Endodermal cell (in vitro differentiated cells): ENCODE measurements around the gene NR6A1. TPM values are rescaled to one million over a fixed set of nuclear protein-coding genes. Genes with fewer than 3 reads are reported as not detected.

Experiments used
- DNase-seq: peaks from one replicate; pipeline ENCODE4 v3.0.0-alpha.2; 2017
- H3K27ac ChIP-seq: 2 replicates; pipeline ENCODE4 v1.5.1; 2013; ENCODE audit warnings: mild to moderate bottlenecking, low read depth, low read length, moderate library complexity
- H3K27me3 ChIP-seq: 2 replicates; pipeline ENCODE4 v1.6.1; 2013; ENCODE audit warnings: mild to moderate bottlenecking, low read length, moderate library complexity; ENCODE audit not compliant: insufficient read depth, control insufficient read depth, poor library complexity, severe bottlenecking
- H3K36me3 ChIP-seq: 2 replicates; pipeline ENCODE4 v1.7.0; 2013; ENCODE audit warnings: mild to moderate bottlenecking, low read length, moderate library complexity; ENCODE audit not compliant: control insufficient read depth, insufficient read depth
- H3K4me1 ChIP-seq: one replicate; pipeline ENCODE4 v1.7.0; 2013; ENCODE audit warnings: low read length; ENCODE audit not compliant: control insufficient read depth, insufficient read depth
- H3K4me3 ChIP-seq: 2 replicates; pipeline ENCODE4 v1.5.1; 2013; ENCODE audit warnings: mild to moderate bottlenecking, low read length, moderate library complexity
- H3K9ac ChIP-seq: 2 replicates; pipeline ENCODE4 v1.6.1; 2013; ENCODE audit warnings: mild to moderate bottlenecking, low read length, moderate library complexity; ENCODE audit not compliant: poor library complexity, severe bottlenecking; ENCODE audit errors: extremely low read depth
- H3K9me3 ChIP-seq: 2 replicates; pipeline ENCODE4 v1.6.1; 2013; ENCODE audit warnings: mild to moderate bottlenecking, low read length, moderate library complexity; ENCODE audit not compliant: control insufficient read depth
- H3K27ac Mint-ChIP-seq: 2 replicates; pipeline ENCODE4 v1.8.0; 2020; ENCODE audit warnings: mixed read lengths
- H3K27me3 Mint-ChIP-seq: 2 replicates; pipeline ENCODE4 v1.8.0; 2021; ENCODE audit warnings: mild to moderate bottlenecking, mixed read lengths; ENCODE audit not compliant: insufficient read depth
- H3K36me3 Mint-ChIP-seq: 2 replicates; pipeline ENCODE4 v1.8.0; 2020; ENCODE audit warnings: low read depth, mixed read lengths
- H3K4me1 Mint-ChIP-seq: 2 replicates; pipeline ENCODE4 v1.8.0; 2020; ENCODE audit warnings: mixed read lengths
- H3K4me3 Mint-ChIP-seq: 2 replicates; pipeline ENCODE4 v1.8.0; 2020; ENCODE audit warnings: mild to moderate bottlenecking, moderate library complexity, mixed read lengths
- H3K9me3 Mint-ChIP-seq: 2 replicates; pipeline ENCODE4 v1.8.0; 2020; ENCODE audit warnings: mild to moderate bottlenecking, mixed read lengths
- CTCF ChIP-seq: fragments of 200-600 bp; sonication (generic); conservative IDR thresholded peaks from 2 replicates; pipeline ENCODE4 v1.5.0; 2021; ENCODE audit warnings: antibody characterized with exemption, mild to moderate bottlenecking
- whole genome bisulfite sequencing, 2 experiments: methylation state at CpG; one replicate each; pipeline versions ENCODE4 v1.1.5 to v1.1.7; 2013; ENCODE audit warnings: missing lambda C conversion rate in 2 of 2, mixed read lengths in 1 of 2; ENCODE audit not compliant: insufficient coverage in 1 of 2, insufficient read length in 1 of 2; 5-methylcytosine and 5-hydroxymethylcytosine counted together
- total RNA-seq, 2 donors: library from RNA; stranded (reverse); fragmentation: NEBNext Ultra II Directional in 1 of 2; extraction: Animal tissue kit (Norgen Biotek cat#: 25700) in 1 of 2; gene quantifications; 2 replicates in 1 of 2; 3 replicates in 1 of 2; pipeline ENCODE4 v1.2.1, GENCODE V29; 2021

NR6A1 gene
- total RNA-seq, 2 donors from 2014 or later = 168 to 206 TPM

DNA sequence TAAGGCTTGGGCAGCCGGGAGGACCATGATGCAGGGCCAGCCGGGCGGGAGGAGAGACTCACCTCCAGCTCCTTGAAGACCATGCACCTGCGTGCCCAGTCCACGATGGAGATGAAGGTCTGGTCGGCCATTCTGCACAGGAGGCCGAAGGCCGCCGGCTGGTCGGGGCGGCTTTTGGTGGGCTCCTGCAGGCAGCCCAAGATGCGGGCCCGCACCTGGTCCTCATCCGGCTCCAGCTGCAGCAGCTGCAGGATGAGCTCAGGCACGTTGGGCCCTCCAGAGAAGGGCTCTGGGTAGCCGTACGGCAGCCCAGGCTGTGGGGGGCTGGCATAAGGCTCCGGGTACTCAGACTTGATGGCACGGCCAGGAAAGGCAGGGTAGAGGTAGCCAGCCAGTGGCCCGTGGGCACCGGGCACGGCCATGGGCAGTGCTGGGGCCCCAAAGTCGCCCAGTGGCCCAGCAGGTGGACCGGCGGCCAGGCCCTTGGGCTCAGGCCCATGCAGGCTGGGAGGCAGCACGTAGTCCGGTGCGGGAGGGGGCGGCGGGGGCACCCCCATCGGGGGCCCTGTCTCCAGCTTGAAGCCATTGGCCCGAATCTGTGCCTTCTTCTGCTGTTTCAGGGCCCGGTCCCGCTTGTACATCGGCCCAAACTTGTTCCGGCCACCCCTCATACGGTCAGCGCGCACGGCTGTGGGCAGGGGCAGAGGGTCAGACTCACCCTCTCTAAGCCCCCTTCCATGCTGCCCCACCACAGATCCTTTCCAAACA is 270.9 kb downstream of the NR6A1 start:
- H3K36me3 ChIP-seq = no peaks in the 10 kb centered on the region
- peaks cover 44% of the 10 kb centered on the region for H3K27me3 ChIP-seq
- Mint-ChIP-seq H3K4me1 (peaks cover 4% of the 10 kb centered on the region), H3K4me3 (no peak overlapping the region), H3K9me3 (peaks cover 2% of the 10 kb centered on the region), H3K36me3 (no peaks in the 10 kb centered on the region), H3K27ac (no peak overlapping the region), H3K27me3 (peaks cover 52% of the 10 kb centered on the region)
- H3K27ac ChIP-seq = no peak overlapping the region
- DNase-seq = no peak
- no peaks in the 10 kb centered on the region for H3K9me3 ChIP-seq
- H3K4me1 ChIP-seq = no peaks in the 10 kb centered on the region
- no peak overlapping the region for H3K9ac ChIP-seq
- TF ChIP-seq CTCF = no peak
- WGBS, 2 experiments = 92 to 97% methylated on average over 26 to 40 of the region's 40 CpGs
- H3K4me3 ChIP-seq = no peak overlapping the region

GRCh38 chr9:124499216-124499615 is 271.9 kb downstream of the NR6A1 start:
- no peaks in the 10 kb centered on the region for H3K9me3 ChIP-seq
- H3K4me3 ChIP-seq = no peak overlapping the region
- peaks cover 4% of the 10 kb centered on the region for H3K4me1 Mint-ChIP-seq
- peaks cover 37% of the 10 kb centered on the region for H3K27me3 ChIP-seq
- no peak overlapping the region for H3K4me3 Mint-ChIP-seq
- H3K36me3 Mint-ChIP-seq = no peaks in the 10 kb centered on the region
- no peak for TF ChIP-seq CTCF
- peaks cover 50% of the 10 kb centered on the region for H3K27me3 Mint-ChIP-seq
- no peak overlapping the region for H3K27ac ChIP-seq
- no peak overlapping the region for H3K27ac Mint-ChIP-seq
- DNase-seq = no peak
- no peak overlapping the region for H3K9ac ChIP-seq
- no peaks in the 10 kb centered on the region for H3K4me1 ChIP-seq
- WGBS, 2 experiments = 82 to 83% methylated on average over 2 to 3 of the region's 3 CpGs
- peaks cover 2% of the 10 kb centered on the region for H3K9me3 Mint-ChIP-seq
- no peaks in the 10 kb centered on the region for H3K36me3 ChIP-seq

DNA sequence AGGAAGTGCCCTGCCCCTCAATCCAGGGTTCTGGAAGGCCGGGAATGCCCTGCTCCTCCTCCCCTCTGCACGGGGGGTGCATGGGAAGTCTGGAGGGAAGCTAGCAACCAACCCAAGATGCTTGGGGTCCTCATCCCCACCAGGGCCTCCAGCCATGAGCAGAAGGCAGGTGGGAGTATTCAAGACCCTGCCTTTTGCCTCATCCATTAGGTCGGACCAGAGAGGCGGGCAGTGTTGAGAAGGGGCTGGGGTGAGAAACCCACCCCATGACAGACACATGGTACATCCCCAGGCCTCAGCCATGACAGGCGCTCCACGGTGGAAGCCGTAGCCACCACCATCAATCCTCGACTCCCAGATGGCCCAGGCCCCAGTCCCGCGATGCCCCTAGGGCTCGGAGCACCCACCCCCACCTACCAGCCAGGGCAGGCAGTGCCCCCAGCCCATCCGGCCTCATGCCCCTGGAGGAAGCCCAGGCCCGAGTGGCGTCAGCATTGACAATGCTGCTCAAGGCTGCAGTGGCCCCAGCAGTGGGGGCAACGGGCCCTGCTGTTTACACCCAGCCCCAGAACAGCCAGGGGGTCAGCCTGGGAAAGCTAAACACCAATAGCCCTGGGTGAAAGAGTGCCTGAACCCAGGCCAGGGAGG is 272.5 kb downstream of the NR6A1 start:
- no peaks in the 10 kb centered on the region for H3K4me1 Mint-ChIP-seq
- no peaks in the 10 kb centered on the region for H3K36me3 Mint-ChIP-seq
- peaks cover 45% of the 10 kb centered on the region for H3K27me3 Mint-ChIP-seq
- Histone ChIP-seq H3K27me3 (peaks cover 31% of the 10 kb centered on the region), H3K4me3 (no peak overlapping the region), H3K27ac (no peak overlapping the region), H3K4me1 (no peaks in the 10 kb centered on the region), H3K36me3 (no peaks in the 10 kb centered on the region), H3K9me3 (no peaks in the 10 kb centered on the region), H3K9ac (no peak overlapping the region)
- WGBS, 2 experiments = 81 to 87% methylated on average over 9 to 15 of the region's 15 CpGs
- no peak overlapping the region for H3K27ac Mint-ChIP-seq
- no peak overlapping the region for H3K4me3 Mint-ChIP-seq
- no peak for TF ChIP-seq CTCF
- peaks cover 2% of the 10 kb centered on the region for H3K9me3 Mint-ChIP-seq
- no peak for DNase-seq
